Lower leg skin (tissue), 3 donors: ENCODE data around the gene TOX2.

Experiments
- CTCF ChIP-seq, 3 donors: fragments of 450-650 bp; IDR thresholded peaks; one replicate each; pipeline ENCODE4 v1.5.1; 2016; ENCODE audit warnings: antibody characterized with exemption in 3 of 3, mild to moderate bottlenecking in 3 of 3, moderate library complexity in 2 of 3
- POLR2A ChIP-seq, 2 donors: fragments of 450-650 bp; IDR thresholded peaks; one replicate each; pipeline ENCODE4 v1.6.1; 2016 to 2017; ENCODE audit warnings: antibody characterized with exemption in 2 of 2, mild to moderate bottlenecking in 1 of 2, moderate library complexity in 1 of 2

- TF ChIP-seq CTCF (IDR thresholded peaks at IDR 0.05) (no peak), POLR2A (IDR thresholded peaks at IDR 0.05) (no peak)
These were observed 161.2 kb downstream of the TOX2 start for GRCh38 chr20:44075950-44076232.
